Dendritic cell treated with granulocyte-macrophage colony-stimulating factor and Interleukin-4, amounts not matched to agents 40 ng/mL and 50 ng/mL, for 4 days (primary cell): ENCODE data around the gene SELENOP.
"Not testable (repeated sequence)": the region's sequence is repeated elsewhere in the genome, so short reads cannot be mapped to it uniquely, and the experiment has no call there.

Source experiments
- H3K27ac Mint-ChIP-seq: one replicate; pipeline ENCODE4 v1.8.0; 2022; ENCODE audit warnings: mild to moderate bottlenecking, mixed read lengths
- H3K27me3 Mint-ChIP-seq: one replicate; pipeline ENCODE4 v1.8.0; 2022; ENCODE audit warnings: mild to moderate bottlenecking, mixed read lengths
- H3K36me3 Mint-ChIP-seq: one replicate; pipeline ENCODE4 v1.8.0; 2022; ENCODE audit warnings: low read depth, mixed read lengths
- H3K4me1 Mint-ChIP-seq: one replicate; pipeline ENCODE4 v1.8.0; 2022; ENCODE audit warnings: low read depth, mixed read lengths
- H3K4me3 Mint-ChIP-seq: one replicate; pipeline ENCODE4 v1.8.0; 2022; ENCODE audit warnings: mild to moderate bottlenecking, moderate library complexity, mixed read lengths
- H3K9me3 Mint-ChIP-seq: one replicate; pipeline ENCODE4 v1.8.0; 2022; ENCODE audit warnings: mixed read lengths
- intact Hi-C: fragments of 100-400 bp; cut with micrococcal nuclease; formaldehyde crosslinking; loops from one replicate; pipeline ENCODE4 v1.15.0; 2022

SELENOP gene, protein sequence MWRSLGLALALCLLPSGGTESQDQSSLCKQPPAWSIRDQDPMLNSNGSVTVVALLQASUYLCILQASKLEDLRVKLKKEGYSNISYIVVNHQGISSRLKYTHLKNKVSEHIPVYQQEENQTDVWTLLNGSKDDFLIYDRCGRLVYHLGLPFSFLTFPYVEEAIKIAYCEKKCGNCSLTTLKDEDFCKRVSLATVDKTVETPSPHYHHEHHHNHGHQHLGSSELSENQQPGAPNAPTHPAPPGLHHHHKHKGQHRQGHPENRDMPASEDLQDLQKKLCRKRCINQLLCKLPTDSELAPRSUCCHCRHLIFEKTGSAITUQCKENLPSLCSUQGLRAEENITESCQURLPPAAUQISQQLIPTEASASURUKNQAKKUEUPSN

DNA sequence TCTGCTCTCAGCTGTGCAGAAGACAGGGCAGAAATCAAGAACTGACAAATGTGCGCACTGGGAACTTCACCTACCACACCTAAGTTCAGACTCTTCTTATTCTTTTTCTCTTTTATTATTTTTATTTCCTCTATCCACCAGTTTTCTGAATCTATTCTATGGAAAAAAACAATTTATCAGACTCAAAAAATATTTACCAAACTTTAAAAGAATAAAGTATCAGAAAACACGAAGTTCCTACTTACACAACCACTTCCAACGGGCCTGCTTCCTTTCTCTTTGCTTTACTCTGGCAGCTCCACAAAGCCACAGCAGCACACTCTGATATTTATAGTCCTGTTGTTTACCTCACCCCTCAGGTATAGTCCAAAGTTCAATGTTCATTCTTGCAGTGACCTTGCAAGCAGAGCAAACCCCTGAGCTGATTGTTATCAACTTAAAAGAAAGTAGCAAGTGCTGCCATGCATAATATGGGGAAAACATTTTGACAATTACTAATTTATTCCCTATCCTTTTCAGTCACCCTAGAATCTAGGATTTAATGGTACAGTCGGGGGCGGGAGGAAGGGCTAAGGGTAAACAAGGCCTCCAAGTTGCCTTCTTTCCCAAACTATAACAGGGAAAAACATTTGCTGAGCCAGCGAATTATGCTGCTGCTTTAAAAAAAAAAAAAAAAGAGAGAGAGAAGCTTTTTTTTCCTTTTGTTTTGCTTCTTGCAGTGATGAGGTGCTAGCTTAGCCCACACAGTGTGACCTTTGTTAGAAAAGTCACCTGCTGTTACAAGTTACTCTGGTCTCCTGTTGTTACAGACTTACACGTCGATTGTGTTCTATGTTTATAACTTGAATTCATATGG, at the start of gene SELENOP:
Gene SELENOP, minus strand, starts transcription at position 302 of the 856 bp plus-strand sequence. CDS start 3,539 bp downstream, outside the sequence.
- H3K27me3 Mint-ChIP-seq = no peaks in the 10 kb centered on the region
- intact Hi-C loops = loop anchor here (2.0 kb wide), 1 partner anchor 71 kb away; no protein-coding TSS in a partner anchor
- H3K9me3 Mint-ChIP-seq = no peaks in the 10 kb centered on the region
- peaks cover 19% of the 10 kb centered on the region for H3K36me3 Mint-ChIP-seq
- H3K4me3 Mint-ChIP-seq = peak within 1 kb of the TSS; percentile 79
- H3K27ac Mint-ChIP-seq = peak within 1 kb of the TSS; percentile 78
- peaks cover 10% of the 10 kb centered on the region for H3K4me1 Mint-ChIP-seq

DNA sequence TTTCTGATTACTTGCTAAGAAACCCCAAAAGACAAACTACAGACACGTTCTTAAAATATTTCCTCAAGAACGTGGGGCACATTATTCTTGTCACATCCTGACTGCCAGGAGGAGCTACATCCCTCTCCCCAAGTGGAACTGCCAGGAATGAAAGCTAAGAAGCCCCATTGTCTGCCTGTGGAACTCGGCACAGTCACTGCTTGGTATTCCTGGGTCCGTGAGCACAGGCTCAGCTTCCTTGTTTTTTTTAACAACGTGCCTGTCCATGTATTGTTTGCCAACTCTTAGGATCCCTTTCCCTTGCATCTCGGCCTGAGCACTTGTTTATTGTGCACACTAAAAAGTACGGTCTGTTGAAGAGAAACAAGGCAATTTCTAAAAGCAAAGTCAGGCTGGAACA, 47.0 kb upstream of the SELENOP start:
- Mint-ChIP-seq H3K4me3 (no peak overlapping the region), H3K9me3 (peaks cover 11% of the 10 kb centered on the region)

DNA sequence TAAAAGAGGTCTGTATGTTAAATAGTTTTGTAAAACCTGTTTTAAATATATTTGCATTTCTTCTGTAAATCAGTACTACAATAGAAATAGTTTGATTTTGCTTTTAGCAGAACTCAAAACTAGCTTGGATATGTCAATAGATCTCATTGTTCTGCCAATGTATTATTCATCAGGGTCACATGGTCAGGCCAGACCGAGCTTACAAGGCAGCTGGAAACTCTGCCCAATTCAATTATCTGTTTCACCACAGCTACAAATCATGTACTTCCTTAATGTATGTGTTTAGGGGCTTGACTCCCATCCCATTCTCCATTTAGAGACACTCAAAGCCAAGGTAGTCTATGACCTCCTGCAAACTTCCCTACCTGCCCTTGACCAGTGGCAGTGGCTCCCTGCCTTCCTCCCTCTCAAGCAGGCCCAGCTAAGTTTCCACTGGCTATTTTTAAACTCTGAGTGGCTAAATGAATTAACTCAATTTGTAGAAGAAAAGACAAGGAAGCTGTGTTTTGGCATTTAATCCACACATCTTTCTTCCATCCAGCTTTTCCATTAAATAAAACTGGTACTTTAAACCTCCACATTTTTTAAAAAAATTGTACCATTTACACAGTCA, 46.4 kb upstream of the SELENOP start:
- H3K4me3 Mint-ChIP-seq = no peak overlapping the region

More for the DNA sequence above, 47.0 kb upstream of the SELENOP start:
- intact Hi-C loops = no loop called here
- H3K27me3 Mint-ChIP-seq = no peaks in the 10 kb centered on the region
- no peaks in the 10 kb centered on the region for H3K36me3 Mint-ChIP-seq
- H3K4me1 Mint-ChIP-seq = peaks cover 9% of the 10 kb centered on the region
- peak overlapping the region; percentile 10 for H3K27ac Mint-ChIP-seq

DNA sequence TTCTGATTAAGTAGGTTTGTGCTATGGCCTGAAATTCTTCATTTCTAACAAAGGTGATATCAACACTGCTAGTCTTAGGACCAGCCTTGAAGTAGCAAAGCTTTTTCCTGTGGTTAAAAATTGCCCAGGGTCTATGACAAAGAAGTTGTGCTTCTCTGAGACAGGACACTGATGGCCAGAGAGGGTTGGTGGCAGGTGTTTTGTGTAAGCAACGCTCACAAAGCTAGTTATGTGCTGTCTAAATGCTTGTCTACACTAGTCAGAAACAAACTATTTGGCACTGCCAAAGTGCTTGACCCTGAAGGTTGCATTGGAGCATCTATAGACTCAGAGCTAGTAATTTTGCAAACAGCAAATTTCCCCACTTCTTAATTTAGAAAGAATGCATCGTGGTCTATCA, 44.1 kb upstream of the SELENOP start:
- Mint-ChIP-seq H3K27me3 (no peaks in the 10 kb centered on the region), H3K4me3 (no peak overlapping the region), H3K27ac (no peak overlapping the region), H3K9me3 (no peaks in the 10 kb centered on the region), H3K36me3 (no peaks in the 10 kb centered on the region), H3K4me1 (peaks cover 11% of the 10 kb centered on the region)
- intact Hi-C loops = no loop called here

More for the DNA sequence above, 46.4 kb upstream of the SELENOP start:
- Mint-ChIP-seq H3K36me3 (no peaks in the 10 kb centered on the region), H3K9me3 (peaks cover 9% of the 10 kb centered on the region), H3K27ac (peak overlapping the region; percentile 10), H3K27me3 (no peaks in the 10 kb centered on the region), H3K4me1 (peaks cover 11% of the 10 kb centered on the region)
- intact Hi-C loops = no loop called here

DNA sequence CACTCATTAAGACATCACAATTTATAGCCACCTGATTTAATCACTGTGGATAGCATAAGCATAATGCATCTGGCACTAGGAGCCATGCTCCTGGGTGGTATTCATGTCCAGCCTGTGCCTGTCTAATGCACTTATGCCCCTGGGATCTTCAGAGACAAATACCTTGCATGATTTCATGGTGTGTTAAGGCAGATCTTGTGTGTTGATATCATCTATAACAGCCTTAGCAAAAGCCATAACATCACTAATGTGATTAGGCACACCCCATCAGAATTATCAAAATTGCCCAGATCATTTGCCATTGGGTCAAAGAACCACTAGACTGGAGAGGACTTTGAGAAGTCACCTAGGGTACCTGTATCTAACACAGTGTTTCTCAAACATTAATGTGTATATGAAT, 43.7 kb upstream of the SELENOP start:
- Mint-ChIP-seq H3K36me3 (no peaks in the 10 kb centered on the region), H3K4me3 (no peak overlapping the region), H3K4me1 (peaks cover 11% of the 10 kb centered on the region), H3K9me3 (no peaks in the 10 kb centered on the region), H3K27ac (no peak overlapping the region), H3K27me3 (no peaks in the 10 kb centered on the region)
- intact Hi-C loops = no loop called here

DNA sequence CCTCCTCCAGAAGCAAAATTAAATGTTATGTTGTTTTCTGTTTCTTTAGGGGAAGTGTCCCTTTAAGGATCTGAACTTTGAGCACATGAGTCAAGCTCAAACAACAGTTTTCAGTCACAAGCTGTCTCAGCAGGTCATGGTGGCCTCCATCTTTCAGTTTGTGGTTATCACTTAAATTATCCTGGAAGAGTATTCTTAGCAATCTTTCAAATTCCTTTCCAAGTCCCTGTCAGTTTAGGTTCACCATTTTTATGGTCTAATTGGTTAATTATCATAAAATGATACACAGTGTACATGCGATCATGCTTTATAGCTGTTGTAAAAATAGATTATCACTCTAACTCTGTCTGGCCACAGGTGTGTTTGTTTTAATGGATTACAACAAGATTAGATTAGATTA, 43.1 kb upstream of the SELENOP start:
- no peak overlapping the region for H3K27ac Mint-ChIP-seq
- H3K4me3 Mint-ChIP-seq = no peak overlapping the region
- H3K4me1 Mint-ChIP-seq = peaks cover 11% of the 10 kb centered on the region
- no peaks in the 10 kb centered on the region for H3K9me3 Mint-ChIP-seq
- intact Hi-C loops = no loop called here
- no peaks in the 10 kb centered on the region for H3K36me3 Mint-ChIP-seq
- no peaks in the 10 kb centered on the region for H3K27me3 Mint-ChIP-seq

DNA sequence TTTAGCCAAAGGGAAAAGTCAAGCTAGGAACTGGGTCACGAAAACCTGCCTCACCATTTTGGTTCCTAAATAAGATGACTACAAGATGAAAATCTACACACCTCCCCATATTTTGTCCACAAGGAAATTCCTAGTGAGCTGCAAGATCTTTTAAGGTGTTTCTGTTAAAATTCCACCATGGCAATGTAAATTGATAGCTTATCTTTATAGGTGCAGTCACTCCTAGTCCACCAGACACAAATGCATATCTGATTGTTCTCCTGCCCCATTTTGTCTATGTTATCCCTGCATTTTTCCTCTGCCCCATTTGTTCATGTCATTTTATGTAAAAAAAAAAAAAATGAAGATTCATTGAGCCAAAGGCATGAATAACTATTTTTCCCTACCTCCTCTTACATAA, 41.1 kb upstream of the SELENOP start:
- no peaks in the 10 kb centered on the region for H3K9me3 Mint-ChIP-seq
- peaks cover 4% of the 10 kb centered on the region for H3K4me1 Mint-ChIP-seq
- no peaks in the 10 kb centered on the region for H3K36me3 Mint-ChIP-seq
- no peaks in the 10 kb centered on the region for H3K27me3 Mint-ChIP-seq
- H3K4me3 Mint-ChIP-seq = no peak overlapping the region
- intact Hi-C loops = no loop called here
- H3K27ac Mint-ChIP-seq = no peak overlapping the region

DNA sequence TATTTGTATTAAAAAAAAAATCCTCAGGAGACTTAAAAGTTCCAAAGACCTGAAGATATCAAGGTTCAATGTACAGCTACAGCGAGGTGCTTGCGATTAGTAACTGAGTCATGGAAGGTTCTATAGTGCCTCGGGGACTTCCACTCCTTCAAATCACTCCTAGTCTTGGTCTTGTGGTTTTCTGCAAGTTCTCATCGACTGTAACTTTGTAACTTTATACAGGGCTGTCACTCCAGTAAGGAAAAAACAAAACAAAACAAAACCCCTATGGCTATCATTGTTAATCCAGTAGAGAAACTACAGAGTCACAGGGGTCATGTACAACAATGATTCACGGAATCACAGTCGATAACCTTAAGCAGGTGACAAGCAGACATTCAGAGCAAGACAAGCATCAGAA, 39.8 kb upstream of the SELENOP start:
- Mint-ChIP-seq H3K27me3 (no peaks in the 10 kb centered on the region), H3K4me1 (peaks cover 4% of the 10 kb centered on the region), H3K4me3 (no peak overlapping the region), H3K9me3 (no peaks in the 10 kb centered on the region), H3K27ac (no peak overlapping the region), H3K36me3 (no peaks in the 10 kb centered on the region)
- intact Hi-C loops = no loop called here

DNA sequence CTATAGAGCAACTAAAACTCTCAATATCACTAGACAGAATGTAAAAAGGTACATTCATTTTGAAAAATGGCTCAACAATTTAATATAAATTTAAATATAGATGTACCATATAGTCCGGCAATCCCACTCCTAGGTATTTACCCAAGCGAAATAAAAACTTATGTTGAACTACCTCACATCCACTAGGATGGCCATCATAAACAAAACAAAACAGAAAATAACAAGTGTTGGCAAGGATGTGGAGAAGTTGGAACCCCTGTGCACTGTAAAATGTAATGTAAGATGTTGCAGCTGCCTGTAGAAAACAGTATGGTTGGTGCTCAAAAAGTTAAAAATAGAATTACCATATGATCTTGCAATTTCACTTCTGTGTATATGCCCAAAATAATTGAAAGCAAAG, 36.9 kb upstream of the SELENOP start:
- intact Hi-C loops = no loop called here

DNA sequence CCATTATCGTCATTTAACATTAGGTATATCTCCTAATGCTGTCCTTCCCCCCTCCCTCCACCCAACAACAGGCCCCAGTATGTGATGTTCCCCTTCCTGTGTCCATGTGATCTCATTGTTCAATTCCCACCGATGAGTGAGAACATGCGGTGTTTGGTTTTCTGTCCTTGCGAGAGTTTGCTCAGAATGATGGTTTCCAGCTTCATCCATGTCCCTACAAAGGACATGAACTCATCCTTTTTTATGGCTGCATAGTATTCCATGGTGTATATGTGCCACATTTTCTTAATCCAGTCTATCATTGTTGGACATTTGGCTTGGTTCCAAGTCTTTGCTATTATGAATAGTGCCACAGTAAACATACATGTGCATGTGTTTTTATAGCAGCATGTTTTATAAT, 32.7 kb upstream of the SELENOP start:
- H3K9me3 Mint-ChIP-seq, H3K4me1 Mint-ChIP-seq, H3K27me3 Mint-ChIP-seq, H3K27ac Mint-ChIP-seq, H3K36me3 Mint-ChIP-seq, intact Hi-C loops, H3K4me3 Mint-ChIP-seq: not testable (repeated sequence)

More for the DNA sequence above, 36.9 kb upstream of the SELENOP start:
- no peak overlapping the region for H3K27ac Mint-ChIP-seq
- H3K36me3 Mint-ChIP-seq = no peaks in the 10 kb centered on the region
- H3K9me3 Mint-ChIP-seq = no peaks in the 10 kb centered on the region
- H3K4me1 Mint-ChIP-seq = peaks cover under 1% of the 10 kb centered on the region
- H3K27me3 Mint-ChIP-seq = no peaks in the 10 kb centered on the region
- no peak overlapping the region for H3K4me3 Mint-ChIP-seq

DNA sequence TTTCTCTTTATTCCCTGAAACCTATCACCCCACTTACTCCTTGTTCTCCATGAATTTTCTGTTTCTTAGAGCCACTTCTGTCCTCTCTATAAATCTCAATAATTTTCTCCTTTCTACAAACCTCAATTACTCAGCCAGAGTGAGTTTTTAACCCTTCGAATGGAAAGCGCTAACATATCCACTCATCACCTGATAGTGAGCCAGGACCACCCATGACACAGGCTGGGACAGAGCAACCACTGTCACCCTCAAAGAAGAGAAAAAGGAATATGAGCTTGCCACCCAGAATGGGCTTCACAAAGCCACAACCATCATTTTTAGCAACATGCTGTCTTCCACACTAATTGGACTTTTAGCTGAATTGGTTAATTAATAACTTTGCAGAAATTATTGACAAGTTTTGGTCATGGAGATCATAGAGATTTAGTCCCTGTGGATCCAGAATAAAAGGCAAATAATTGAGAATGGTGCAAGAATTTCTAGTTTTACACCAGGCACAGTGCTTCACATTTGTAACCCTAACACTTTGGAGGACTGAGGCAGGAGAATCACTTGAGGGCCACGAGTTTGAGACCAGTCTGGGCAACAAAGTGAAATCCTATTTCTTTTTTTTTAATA, 32.1 kb upstream of the SELENOP start:
- no peak overlapping the region for H3K27ac Mint-ChIP-seq
- no peak overlapping the region for H3K4me3 Mint-ChIP-seq
- no peaks in the 10 kb centered on the region for H3K36me3 Mint-ChIP-seq
- H3K9me3 Mint-ChIP-seq = no peaks in the 10 kb centered on the region
- intact Hi-C loops = no loop called here
- no peaks in the 10 kb centered on the region for H3K27me3 Mint-ChIP-seq
- H3K4me1 Mint-ChIP-seq = peaks cover 9% of the 10 kb centered on the region

DNA sequence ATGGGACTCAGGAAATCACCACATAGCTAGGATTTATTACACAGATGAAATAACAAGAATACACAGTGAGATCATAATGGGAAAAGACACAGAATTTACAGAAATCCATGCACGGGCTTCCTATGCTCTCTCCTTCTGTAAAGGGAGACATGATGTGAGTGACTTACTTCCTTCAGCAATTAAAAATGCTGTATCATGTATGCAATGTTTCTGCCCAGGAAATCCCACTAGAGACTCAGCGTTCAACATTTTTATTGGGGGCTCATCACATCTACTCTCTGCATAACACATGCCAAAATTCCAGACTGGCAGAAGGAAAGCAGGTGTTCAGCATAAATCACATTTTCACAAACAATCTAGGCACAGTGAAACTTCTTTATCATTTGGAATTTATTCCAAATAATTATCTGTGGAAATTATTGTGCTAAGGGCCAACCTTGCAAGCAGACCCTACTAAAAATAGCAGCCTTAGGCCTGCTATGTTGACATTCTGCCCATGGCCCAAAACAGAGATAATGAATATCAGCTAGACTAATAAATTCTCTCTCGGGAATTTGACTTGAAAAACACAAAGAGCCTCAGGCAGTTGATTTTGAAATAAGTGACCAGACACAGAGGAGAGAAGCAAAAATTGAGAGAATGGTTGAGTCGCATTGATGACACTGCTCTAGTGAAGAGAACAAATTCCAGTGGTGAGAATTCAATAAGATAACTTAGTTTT, 31.4 kb upstream of the SELENOP start:
- Mint-ChIP-seq H3K9me3 (no peaks in the 10 kb centered on the region), H3K36me3 (no peaks in the 10 kb centered on the region), H3K4me3 (no peak overlapping the region), H3K27ac (no peak overlapping the region), H3K4me1 (peaks cover 13% of the 10 kb centered on the region), H3K27me3 (no peaks in the 10 kb centered on the region)
- intact Hi-C loops = no loop called here

DNA sequence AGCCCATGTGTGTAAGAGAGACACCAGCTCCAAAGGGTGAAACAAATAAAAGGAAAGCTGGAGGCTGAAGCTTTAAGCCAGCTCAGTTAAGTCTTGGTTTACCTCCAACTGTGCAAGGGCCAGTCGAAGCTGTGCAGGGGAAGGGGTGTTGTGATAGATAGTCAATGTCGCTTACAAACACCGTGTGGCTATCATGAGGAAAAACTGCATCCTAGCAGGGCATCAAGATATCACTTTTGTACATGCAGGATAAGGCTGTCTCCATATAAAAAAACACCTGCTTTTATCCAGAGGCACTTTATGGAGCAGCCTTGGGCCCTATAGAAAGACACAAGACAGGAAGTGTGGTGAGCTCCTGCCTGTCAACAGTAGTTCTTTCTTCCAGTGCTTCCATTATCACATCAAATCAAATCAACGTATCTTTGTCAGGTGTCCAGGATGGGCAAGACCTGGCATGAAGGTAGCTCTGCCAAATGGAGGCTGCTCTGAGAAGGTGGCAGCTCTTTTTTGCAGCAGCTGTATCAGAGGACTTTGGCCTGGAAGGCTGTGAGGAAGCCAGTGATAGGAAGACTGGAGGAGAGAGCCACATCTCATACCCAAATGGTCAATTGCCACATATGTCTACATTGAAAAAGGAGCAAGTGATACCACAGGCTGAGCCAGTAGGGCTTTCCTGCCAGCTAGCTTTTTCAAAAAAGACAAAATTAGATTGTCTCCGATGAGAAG, 29.3 kb upstream of the SELENOP start:
- Mint-ChIP-seq H3K36me3 (no peaks in the 10 kb centered on the region), H3K9me3 (no peaks in the 10 kb centered on the region), H3K4me1 (peaks cover 15% of the 10 kb centered on the region), H3K27me3 (no peaks in the 10 kb centered on the region), H3K27ac (peak overlapping the region; percentile 43), H3K4me3 (no peak overlapping the region)
- intact Hi-C loops = no loop called here
